AG09319 (cell line): ENCODE data around the gene DNAAF5.

ENCODE experiments used
- DNase-seq: peaks from one replicate; pipeline ENCODE4 v3.0.0-alpha.2; 2010; ENCODE audit warnings: low read depth; ENCODE audit errors: extremely low read depth
- CTCF ChIP-seq: IDR thresholded peaks from 2 replicates; pipeline ENCODE4 v1.5.1; 2011; ENCODE audit warnings: low read depth, mild to moderate bottlenecking, inconsistent platforms, low read length, moderate library complexity

The DNAAF5 gene

GRCh38 chr7:779480-779879 is 53.0 kb downstream of the DNAAF5 start:
- DNase-seq: no peak
- no peak for TF ChIP-seq CTCF

- no peak for TF ChIP-seq CTCF
Measured at GRCh38 chr7:780081-780480, 53.6 kb downstream of the DNAAF5 start.

GRCh38 chr7:780516-780915 is 54.0 kb downstream of the DNAAF5 start:
- no peak for TF ChIP-seq CTCF
- no peak for DNase-seq

More at GRCh38 chr7:780081-780480, 53.6 kb downstream of the DNAAF5 start:
- DNase-seq: no peak

GRCh38 chr7:781186-781849 is 54.8 kb downstream of the DNAAF5 start:
- DNase-seq: no peak
- no peak for TF ChIP-seq CTCF

- no peak for DNase-seq
- TF ChIP-seq CTCF: no peak
Measured at GRCh38 chr7:781936-782529, 55.5 kb downstream of the DNAAF5 start.

- no peak for DNase-seq
- TF ChIP-seq CTCF: no peak
Measured at GRCh38 chr7:782718-783449, 56.4 kb downstream of the DNAAF5 start.
